SU-DHL-6 (cell line): ENCODE results near the gene REST.

Experiments used
- EZH2phosphoT487 ChIP-seq: fragments of 200-600 bp; sonication (generic), shearing (Covaris generic); conservative IDR thresholded peaks from 2 replicates; pipeline ENCODE4 v1.6.1; 2018; ENCODE audit warnings: mild to moderate bottlenecking, antibody characterized with exemption, low read length, moderate library complexity, mixed read lengths
- TF ChIP-seq, protein P1 (sequence below): fragments of 200-600 bp; sonication (generic); IDR thresholded peaks from one replicate; pipeline ENCODE4 v1.5.1; 2017; ENCODE audit warnings: antibody characterized with exemption, mild to moderate bottlenecking, low read length, moderate library complexity; ENCODE audit not compliant: insufficient read depth, poor library complexity, severe bottlenecking

DNA sequence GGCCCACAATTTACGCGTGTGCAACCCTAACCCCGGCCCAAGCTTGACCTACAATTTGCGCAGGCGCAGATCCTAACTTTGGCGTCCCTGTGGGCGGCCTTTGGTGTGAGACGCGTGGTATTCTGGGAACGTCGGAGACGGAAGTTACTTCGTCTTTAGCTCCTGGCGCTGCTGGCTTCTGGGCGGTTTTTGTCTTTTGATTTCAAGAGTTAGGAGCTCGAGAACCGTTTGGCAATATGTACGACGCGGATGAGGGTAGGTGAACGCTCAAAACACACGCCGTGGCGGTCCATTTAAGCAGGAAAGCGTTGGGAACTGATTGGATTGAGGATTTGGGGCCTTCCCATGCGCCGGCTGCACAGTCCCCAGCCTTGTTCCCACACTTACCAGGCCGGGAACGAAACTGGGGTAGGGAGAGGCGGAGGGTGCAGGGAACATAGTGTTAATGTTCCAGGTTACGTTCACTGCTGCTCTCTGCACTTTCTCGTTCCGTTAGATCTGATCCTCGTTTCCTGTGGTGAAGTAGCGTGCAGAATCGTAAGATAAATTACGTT, 71.1 kb downstream of the REST start, which contains the start of gene POLR2B:
- TF ChIP-seq, protein P1, sequence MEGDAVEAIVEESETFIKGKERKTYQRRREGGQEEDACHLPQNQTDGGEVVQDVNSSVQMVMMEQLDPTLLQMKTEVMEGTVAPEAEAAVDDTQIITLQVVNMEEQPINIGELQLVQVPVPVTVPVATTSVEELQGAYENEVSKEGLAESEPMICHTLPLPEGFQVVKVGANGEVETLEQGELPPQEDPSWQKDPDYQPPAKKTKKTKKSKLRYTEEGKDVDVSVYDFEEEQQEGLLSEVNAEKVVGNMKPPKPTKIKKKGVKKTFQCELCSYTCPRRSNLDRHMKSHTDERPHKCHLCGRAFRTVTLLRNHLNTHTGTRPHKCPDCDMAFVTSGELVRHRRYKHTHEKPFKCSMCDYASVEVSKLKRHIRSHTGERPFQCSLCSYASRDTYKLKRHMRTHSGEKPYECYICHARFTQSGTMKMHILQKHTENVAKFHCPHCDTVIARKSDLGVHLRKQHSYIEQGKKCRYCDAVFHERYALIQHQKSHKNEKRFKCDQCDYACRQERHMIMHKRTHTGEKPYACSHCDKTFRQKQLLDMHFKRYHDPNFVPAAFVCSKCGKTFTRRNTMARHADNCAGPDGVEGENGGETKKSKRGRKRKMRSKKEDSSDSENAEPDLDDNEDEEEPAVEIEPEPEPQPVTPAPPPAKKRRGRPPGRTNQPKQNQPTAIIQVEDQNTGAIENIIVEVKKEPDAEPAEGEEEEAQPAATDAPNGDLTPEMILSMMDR: no peak
- no peak for TF ChIP-seq EZH2phosphoT487
